OCI-LY3 (cell line): ENCODE results near the gene PTPRM.

ENCODE experiments used
- H2AFZ ChIP-seq: fragments of 200-600, 300-600 bp; shearing (Covaris generic); 2 replicates; pipeline ENCODE4 v1.6.0; 2014; ENCODE audit warnings: antibody characterized with exemption, low read depth, low read length
- H3K27ac ChIP-seq: fragments of 200-600, 300-600 bp; sonication (generic); 2 replicates; pipeline ENCODE4 v1.5.1; 2014; ENCODE audit warnings: mild to moderate bottlenecking, low read length, moderate library complexity, mixed read lengths
- H3K27me3 ChIP-seq: fragments of 200-600, 300-600 bp; sonication (generic); 2 replicates; pipeline ENCODE4 v1.6.1; 2014; ENCODE audit warnings: low read depth, low read length, mixed read lengths
- H3K36me3 ChIP-seq: fragments of 200-600, 300-600 bp; sonication (generic); replicated peaks from 2 replicates; pipeline ENCODE3; 2014; ENCODE audit warnings: low read depth, low read length, mixed read lengths
- H3K4me1 ChIP-seq: fragments of 300-600, 200-600 bp; sonication (generic); 2 replicates; pipeline ENCODE4 v1.6.1; 2014; ENCODE audit warnings: low read length, mixed read lengths
- H3K4me2 ChIP-seq: fragments of 200-600, 300-600 bp; sonication (generic); 2 replicates; pipeline ENCODE4 v1.6.1; 2014; ENCODE audit warnings: low read length, mixed read lengths
- H3K4me3 ChIP-seq: fragments of 300-600, 200-600 bp; sonication (generic); 2 replicates; pipeline ENCODE4 v1.5.1; 2014; ENCODE audit warnings: antibody characterized with exemption, mild to moderate bottlenecking, low read length, moderate library complexity
- H3K79me2 ChIP-seq: fragments of 300-600, 200-600 bp; shearing (Covaris generic); 2 replicates; pipeline ENCODE4 v1.6.1; 2014; ENCODE audit warnings: mild to moderate bottlenecking, low read length, mixed read lengths
- H3K9ac ChIP-seq: fragments of 300-600, 200-600 bp; shearing (Covaris generic); 2 replicates; pipeline ENCODE4 v1.6.0; 2014; ENCODE audit warnings: mild to moderate bottlenecking, low read length, moderate library complexity
- H3K9me3 ChIP-seq: fragments of 200-600, 300-600 bp; shearing (Covaris generic); 2 replicates; pipeline ENCODE4 v1.6.1; 2014; ENCODE audit warnings: low read length, mixed read lengths; ENCODE audit not compliant: insufficient read depth
- H4K20me1 ChIP-seq: fragments of 200-600, 300-600 bp; sonication (generic); 2 replicates; pipeline ENCODE4 v1.6.1; 2016; ENCODE audit warnings: low read length, mixed read lengths; ENCODE audit not compliant: insufficient read depth
- EZH2phosphoT487 ChIP-seq: fragments of 200-600 bp; shearing (Covaris generic); IDR thresholded peaks from 2 replicates; pipeline ENCODE4 v1.6.1; 2018; ENCODE audit warnings: antibody characterized with exemption, mixed run types, low read depth
- TF ChIP-seq, protein P1 (sequence below): fragments of 200-600, 300-600 bp; sonication (generic); IDR thresholded peaks from 2 replicates; pipeline ENCODE4 v1.5.1; 2014; ENCODE audit warnings: antibody characterized with exemption, low read length, low read depth

Gene PTPRM

GRCh38 chr18:7609617-7610016 is 42.5 kb downstream of the PTPRM start:
- TF ChIP-seq, protein P1, sequence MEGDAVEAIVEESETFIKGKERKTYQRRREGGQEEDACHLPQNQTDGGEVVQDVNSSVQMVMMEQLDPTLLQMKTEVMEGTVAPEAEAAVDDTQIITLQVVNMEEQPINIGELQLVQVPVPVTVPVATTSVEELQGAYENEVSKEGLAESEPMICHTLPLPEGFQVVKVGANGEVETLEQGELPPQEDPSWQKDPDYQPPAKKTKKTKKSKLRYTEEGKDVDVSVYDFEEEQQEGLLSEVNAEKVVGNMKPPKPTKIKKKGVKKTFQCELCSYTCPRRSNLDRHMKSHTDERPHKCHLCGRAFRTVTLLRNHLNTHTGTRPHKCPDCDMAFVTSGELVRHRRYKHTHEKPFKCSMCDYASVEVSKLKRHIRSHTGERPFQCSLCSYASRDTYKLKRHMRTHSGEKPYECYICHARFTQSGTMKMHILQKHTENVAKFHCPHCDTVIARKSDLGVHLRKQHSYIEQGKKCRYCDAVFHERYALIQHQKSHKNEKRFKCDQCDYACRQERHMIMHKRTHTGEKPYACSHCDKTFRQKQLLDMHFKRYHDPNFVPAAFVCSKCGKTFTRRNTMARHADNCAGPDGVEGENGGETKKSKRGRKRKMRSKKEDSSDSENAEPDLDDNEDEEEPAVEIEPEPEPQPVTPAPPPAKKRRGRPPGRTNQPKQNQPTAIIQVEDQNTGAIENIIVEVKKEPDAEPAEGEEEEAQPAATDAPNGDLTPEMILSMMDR: no peak
- no peak for TF ChIP-seq EZH2phosphoT487
- no peak overlapping the region for H3K4me3 ChIP-seq
- no peak overlapping the region for H3K9ac ChIP-seq
- no peak overlapping the region for H2AFZ ChIP-seq
- no peak overlapping the region for H3K27ac ChIP-seq
- no peaks in the 10 kb centered on the region for H3K9me3 ChIP-seq
- H3K36me3 ChIP-seq: no peaks in the 10 kb centered on the region
- no peak overlapping the region for H3K4me2 ChIP-seq
- H3K4me1 ChIP-seq: no peaks in the 10 kb centered on the region
- H4K20me1 ChIP-seq: no peaks in the 10 kb centered on the region
- H3K27me3 ChIP-seq: no peaks in the 10 kb centered on the region
- no peaks in the 10 kb centered on the region for H3K79me2 ChIP-seq

DNA sequence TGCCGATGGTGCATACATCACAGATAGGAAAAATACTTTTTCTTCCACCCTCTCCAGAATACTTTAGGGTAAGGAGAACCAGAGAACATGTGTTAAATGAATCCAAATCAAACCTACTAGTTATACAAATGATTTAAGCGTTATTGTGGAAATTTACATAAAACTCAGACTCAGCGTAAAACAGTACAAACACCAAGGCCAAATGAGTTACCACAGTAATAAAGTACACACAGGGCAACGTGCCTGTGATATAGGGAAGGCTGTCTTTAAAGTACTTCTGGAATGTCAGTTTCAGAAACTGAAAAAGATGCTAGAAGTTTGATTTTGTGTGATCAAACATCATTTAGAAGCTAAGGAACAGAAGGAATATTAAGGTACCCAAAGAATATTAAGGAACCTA is 46.9 kb downstream of the PTPRM start:
- TF ChIP-seq EZH2phosphoT487: no peak
- TF ChIP-seq, protein P1: no peak
- H3K4me2 ChIP-seq: no peak overlapping the region
- H3K79me2 ChIP-seq: no peaks in the 10 kb centered on the region
- H3K4me1 ChIP-seq: no peaks in the 10 kb centered on the region
- no peaks in the 10 kb centered on the region for H3K9me3 ChIP-seq
- H3K36me3 ChIP-seq: no peaks in the 10 kb centered on the region
- no peak overlapping the region for H3K4me3 ChIP-seq
- H3K9ac ChIP-seq: no peak overlapping the region
- H2AFZ ChIP-seq: no peak overlapping the region
- H3K27me3 ChIP-seq: no peaks in the 10 kb centered on the region
- H3K27ac ChIP-seq: no peak overlapping the region
- H4K20me1 ChIP-seq: no peaks in the 10 kb centered on the region

GRCh38 chr18:7615840-7616239 is 48.7 kb downstream of the PTPRM start:
- H3K79me2 ChIP-seq: no peaks in the 10 kb centered on the region

GRCh38 chr18:7616661-7617060 is 49.5 kb downstream of the PTPRM start:
- Histone ChIP-seq H3K4me2 (no peak overlapping the region), H2AFZ (no peak overlapping the region), H3K36me3 (no peaks in the 10 kb centered on the region), H3K4me1 (no peaks in the 10 kb centered on the region), H3K79me2 (no peaks in the 10 kb centered on the region), H3K27me3 (no peaks in the 10 kb centered on the region), H4K20me1 (no peaks in the 10 kb centered on the region), H3K4me3 (no peak overlapping the region), H3K9me3 (no peaks in the 10 kb centered on the region), H3K27ac (no peak overlapping the region), H3K9ac (no peak overlapping the region)
- TF ChIP-seq, protein P1: no peak
- TF ChIP-seq EZH2phosphoT487: no peak

More at GRCh38 chr18:7615840-7616239, 48.7 kb downstream of the PTPRM start:
- H3K4me1 ChIP-seq: no peaks in the 10 kb centered on the region
- no peaks in the 10 kb centered on the region for H3K36me3 ChIP-seq
- H4K20me1 ChIP-seq: no peaks in the 10 kb centered on the region
- no peak overlapping the region for H3K27ac ChIP-seq
- H3K9me3 ChIP-seq: no peaks in the 10 kb centered on the region
- no peak overlapping the region for H2AFZ ChIP-seq
- H3K4me2 ChIP-seq: no peak overlapping the region
- no peak overlapping the region for H3K9ac ChIP-seq
- TF ChIP-seq, protein P1: no peak
- H3K4me3 ChIP-seq: no peak overlapping the region
- no peaks in the 10 kb centered on the region for H3K27me3 ChIP-seq
